Loucy (cell line): ENCODE results near the gene ABHD18.

Source experiments
- EZH2phosphoT487 ChIP-seq: fragments of 200-600 bp; IDR thresholded peaks from 2 replicates; pipeline ENCODE4 v1.6.1; 2018; ENCODE audit warnings: antibody characterized with exemption, mild to moderate bottlenecking, moderate library complexity, borderline replicate concordance
- TF ChIP-seq, protein P1 (sequence below): fragments of 200-600 bp; sonication (generic); conservative IDR thresholded peaks from 2 replicates; pipeline ENCODE4 v1.5.1; 2014; ENCODE audit warnings: mild to moderate bottlenecking, antibody characterized with exemption, low read length

DNA sequence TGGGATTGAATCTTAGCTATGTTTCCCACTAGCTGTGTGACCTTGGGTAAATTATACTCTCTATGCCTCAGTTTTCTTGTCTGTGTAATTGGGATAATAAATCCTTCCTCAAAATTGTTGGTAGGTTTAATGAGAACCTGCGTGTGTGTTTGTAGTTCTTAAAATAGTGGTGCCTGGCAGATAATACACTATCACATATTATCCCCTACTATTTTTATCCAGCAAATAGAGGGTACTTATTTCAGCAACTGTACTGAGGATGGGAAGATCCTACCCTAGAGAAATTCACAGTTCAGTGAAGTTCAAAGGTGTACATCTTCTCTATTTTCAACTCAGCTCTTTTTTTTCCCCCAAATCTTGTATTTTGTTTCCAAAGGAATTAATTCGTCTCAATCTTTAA, 17.2 kb downstream of the ABHD18 start:
- TF ChIP-seq, protein P1, sequence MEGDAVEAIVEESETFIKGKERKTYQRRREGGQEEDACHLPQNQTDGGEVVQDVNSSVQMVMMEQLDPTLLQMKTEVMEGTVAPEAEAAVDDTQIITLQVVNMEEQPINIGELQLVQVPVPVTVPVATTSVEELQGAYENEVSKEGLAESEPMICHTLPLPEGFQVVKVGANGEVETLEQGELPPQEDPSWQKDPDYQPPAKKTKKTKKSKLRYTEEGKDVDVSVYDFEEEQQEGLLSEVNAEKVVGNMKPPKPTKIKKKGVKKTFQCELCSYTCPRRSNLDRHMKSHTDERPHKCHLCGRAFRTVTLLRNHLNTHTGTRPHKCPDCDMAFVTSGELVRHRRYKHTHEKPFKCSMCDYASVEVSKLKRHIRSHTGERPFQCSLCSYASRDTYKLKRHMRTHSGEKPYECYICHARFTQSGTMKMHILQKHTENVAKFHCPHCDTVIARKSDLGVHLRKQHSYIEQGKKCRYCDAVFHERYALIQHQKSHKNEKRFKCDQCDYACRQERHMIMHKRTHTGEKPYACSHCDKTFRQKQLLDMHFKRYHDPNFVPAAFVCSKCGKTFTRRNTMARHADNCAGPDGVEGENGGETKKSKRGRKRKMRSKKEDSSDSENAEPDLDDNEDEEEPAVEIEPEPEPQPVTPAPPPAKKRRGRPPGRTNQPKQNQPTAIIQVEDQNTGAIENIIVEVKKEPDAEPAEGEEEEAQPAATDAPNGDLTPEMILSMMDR: no peak
- no peak for TF ChIP-seq EZH2phosphoT487
